Measurements from ENCODE around the gene PDE8A. TPM values are rescaled to one million over a fixed set of nuclear protein-coding genes. Genes with fewer than 3 reads are reported as not detected.

PDE8A gene
- total RNA-seq, 3 donors from 2014 or later, result 16.9 to 17.9 (median 17.8) TPM

DNA sequence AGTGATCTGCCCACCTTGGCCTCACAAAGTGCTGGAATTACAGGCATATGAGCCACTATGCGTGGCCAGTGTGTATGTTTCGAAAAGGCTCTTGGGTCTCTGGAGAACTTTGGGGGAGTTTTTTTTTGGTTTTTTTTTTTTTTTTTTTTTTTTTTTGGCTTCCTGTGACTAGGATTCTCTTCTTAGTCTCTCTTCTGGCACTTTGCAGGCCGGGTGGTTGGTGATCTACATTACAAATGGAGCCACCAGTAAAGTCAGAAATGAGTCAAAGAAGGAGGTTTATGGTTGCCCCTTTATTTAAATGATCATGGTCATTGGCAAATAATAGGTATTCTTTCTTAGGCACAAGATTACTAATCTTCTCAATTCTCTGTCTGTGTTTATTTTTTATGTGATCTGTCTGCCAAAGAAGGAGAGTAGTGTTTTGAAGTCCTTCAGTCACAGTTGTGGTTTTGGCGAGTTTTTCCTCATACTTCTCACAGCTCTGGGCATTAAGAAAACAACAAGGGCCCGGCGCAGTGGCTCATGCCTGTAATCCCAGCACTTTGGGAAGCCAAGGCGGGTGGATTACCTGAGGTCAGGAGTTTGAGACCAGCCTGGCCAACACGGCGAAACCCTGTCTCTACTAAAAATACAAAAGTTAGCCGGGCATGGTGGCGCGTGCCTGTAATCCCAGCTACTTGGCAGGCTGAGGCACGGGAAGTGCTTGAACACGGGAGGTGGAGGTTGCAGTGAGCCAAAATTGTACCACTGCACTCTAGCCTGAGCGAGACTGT is 38.3 kb downstream of the PDE8A start:
- Mint-ChIP-seq H3K9me3 (no peaks in the 10 kb centered on the region), H3K4me1 (ENCODE audit: low read depth) (peaks cover 47% of the 10 kb centered on the region), H3K27me3 (ENCODE audit: low read depth) (no peaks in the 10 kb centered on the region), H3K36me3 (ENCODE audit: insufficient read depth) (no peaks in the 10 kb centered on the region), H3K4me3 (no peak overlapping the region)
- no peak for DNase-seq
- ATAC-seq, result no peak

GRCh38 chr15:85021409-85021808 is 39.8 kb downstream of the PDE8A start:
- ATAC-seq (no peak), DNase-seq (no peak)
- H3K9me3 Mint-ChIP-seq, result no peaks in the 10 kb centered on the region
- H3K4me1 Mint-ChIP-seq (ENCODE audit: low read depth), result peaks cover 53% of the 10 kb centered on the region
- H3K4me3 Mint-ChIP-seq, result no peak overlapping the region
- no peaks in the 10 kb centered on the region for H3K27me3 Mint-ChIP-seq (ENCODE audit: low read depth)
- no peaks in the 10 kb centered on the region for H3K36me3 Mint-ChIP-seq (ENCODE audit: insufficient read depth)

- H3K4me3 Mint-ChIP-seq, result no peak overlapping the region
These were observed 41.3 kb downstream of the PDE8A start for GRCh38 chr15:85022860-85023403.

GRCh38 chr15:85024003-85024402 is 42.3 kb downstream of the PDE8A start:
- DNase-seq (no peak), ATAC-seq (no peak)
- no peaks in the 10 kb centered on the region for H3K9me3 Mint-ChIP-seq
- peaks cover 57% of the 10 kb centered on the region for H3K4me1 Mint-ChIP-seq (ENCODE audit: low read depth)
- H3K4me3 Mint-ChIP-seq, result no peak overlapping the region
- H3K27me3 Mint-ChIP-seq (ENCODE audit: low read depth), result no peaks in the 10 kb centered on the region
- H3K36me3 Mint-ChIP-seq (ENCODE audit: insufficient read depth), result no peaks in the 10 kb centered on the region

More at GRCh38 chr15:85022860-85023403, 41.3 kb downstream of the PDE8A start:
- DNase-seq (no peak), ATAC-seq (no peak)
- Mint-ChIP-seq H3K9me3 (no peaks in the 10 kb centered on the region), H3K36me3 (ENCODE audit: insufficient read depth) (no peaks in the 10 kb centered on the region), H3K27me3 (ENCODE audit: low read depth) (no peaks in the 10 kb centered on the region), H3K4me1 (ENCODE audit: low read depth) (peaks cover 57% of the 10 kb centered on the region)

GRCh38 chr15:85024509-85025336 is 43.1 kb downstream of the PDE8A start:
- H3K4me1 Mint-ChIP-seq (ENCODE audit: low read depth), result peaks cover 61% of the 10 kb centered on the region
- no peaks in the 10 kb centered on the region for H3K9me3 Mint-ChIP-seq
- DNase-seq, result no peak
- no peaks in the 10 kb centered on the region for H3K27me3 Mint-ChIP-seq (ENCODE audit: low read depth)
- H3K36me3 Mint-ChIP-seq (ENCODE audit: insufficient read depth), result no peaks in the 10 kb centered on the region
- no peak overlapping the region for H3K4me3 Mint-ChIP-seq
- peak; percentile 67 to 71 for ATAC-seq

- Mint-ChIP-seq H3K4me1 (ENCODE audit: low read depth) (peaks cover 66% of the 10 kb centered on the region), H3K4me3 (no peak overlapping the region), H3K36me3 (ENCODE audit: insufficient read depth) (no peaks in the 10 kb centered on the region), H3K9me3 (no peaks in the 10 kb centered on the region), H3K27me3 (ENCODE audit: low read depth) (no peaks in the 10 kb centered on the region)
- no peak for ATAC-seq
- no peak for DNase-seq
These were observed 44.0 kb downstream of the PDE8A start for GRCh38 chr15:85025516-85026251.

- Mint-ChIP-seq H3K4me3 (no peak overlapping the region), H3K27me3 (ENCODE audit: low read depth) (no peaks in the 10 kb centered on the region), H3K9me3 (no peaks in the 10 kb centered on the region), H3K4me1 (ENCODE audit: low read depth) (peaks cover 72% of the 10 kb centered on the region), H3K36me3 (ENCODE audit: insufficient read depth) (no peaks in the 10 kb centered on the region)
- ATAC-seq (no peak), DNase-seq (no peak)
These were observed 44.8 kb downstream of the PDE8A start for GRCh38 chr15:85026304-85027032.

DNA sequence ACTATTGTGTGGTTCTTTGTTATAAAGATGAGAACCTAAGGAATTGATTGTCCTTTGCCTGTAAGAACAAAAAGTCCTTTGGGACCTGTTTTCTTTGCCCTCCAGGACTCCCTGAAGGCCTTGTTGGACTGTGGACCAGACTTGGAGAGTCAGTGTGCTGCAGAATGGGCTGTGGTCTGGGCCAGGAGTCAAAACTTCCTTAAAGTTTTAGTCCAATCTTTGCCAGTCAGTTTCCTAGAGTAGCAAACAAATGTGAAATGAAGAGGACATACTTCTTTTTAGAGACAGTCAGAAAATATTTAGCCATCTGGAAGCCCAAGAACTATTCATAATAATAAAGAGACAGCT is 45.4 kb downstream of the PDE8A start:
- Mint-ChIP-seq H3K27me3 (ENCODE audit: low read depth) (no peaks in the 10 kb centered on the region), H3K4me1 (ENCODE audit: low read depth) (peaks cover 74% of the 10 kb centered on the region), H3K36me3 (ENCODE audit: insufficient read depth) (no peaks in the 10 kb centered on the region), H3K4me3 (no peak overlapping the region), H3K9me3 (no peaks in the 10 kb centered on the region)
- DNase-seq (no peak), ATAC-seq (no peak)

DNA sequence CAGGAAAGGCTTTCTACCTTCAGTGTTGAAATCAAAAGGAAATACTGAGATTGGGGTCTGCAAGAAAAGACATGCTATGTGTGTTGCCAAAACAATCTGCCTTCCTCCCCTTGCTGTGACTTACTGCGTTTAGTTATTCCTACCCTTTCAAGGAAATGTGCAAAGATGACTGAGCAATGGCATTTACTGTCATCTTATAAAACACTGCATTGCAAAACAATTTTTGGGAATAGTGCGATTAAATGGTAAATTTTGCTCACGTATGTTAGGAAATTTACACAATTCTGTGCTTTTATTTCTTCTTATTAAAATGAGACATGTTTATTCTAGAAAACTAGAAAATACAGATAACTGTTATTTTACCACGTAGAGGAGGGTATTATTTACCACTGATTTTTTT is 45.8 kb downstream of the PDE8A start:
- ATAC-seq (no peak), DNase-seq (no peak)
- no peaks in the 10 kb centered on the region for H3K9me3 Mint-ChIP-seq
- H3K4me1 Mint-ChIP-seq (ENCODE audit: low read depth), result peaks cover 74% of the 10 kb centered on the region
- no peak overlapping the region for H3K4me3 Mint-ChIP-seq
- H3K27me3 Mint-ChIP-seq (ENCODE audit: low read depth), result no peaks in the 10 kb centered on the region
- H3K36me3 Mint-ChIP-seq (ENCODE audit: insufficient read depth), result no peaks in the 10 kb centered on the region

DNA sequence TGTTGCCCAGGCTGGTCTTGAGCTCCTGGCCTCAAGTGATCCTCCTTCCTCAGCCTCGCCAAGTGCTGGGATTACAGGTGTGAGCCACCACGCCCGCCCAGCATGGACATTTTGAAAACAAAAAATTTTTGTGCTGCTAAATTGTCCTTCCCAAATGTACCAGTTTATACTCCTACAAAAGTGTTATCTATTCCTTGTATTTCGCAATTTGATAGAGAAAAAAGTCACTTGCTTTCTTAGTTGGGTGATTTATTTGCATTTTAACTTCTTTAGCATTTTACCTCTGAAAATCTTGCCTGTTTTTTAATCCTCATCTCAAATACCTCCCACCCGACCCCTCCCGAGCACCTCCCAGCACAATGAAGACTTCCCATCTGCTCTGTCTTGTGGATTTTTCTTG is 46.8 kb downstream of the PDE8A start:
- no peak for DNase-seq
- Mint-ChIP-seq H3K27me3 (ENCODE audit: low read depth) (no peaks in the 10 kb centered on the region), H3K36me3 (ENCODE audit: insufficient read depth) (no peaks in the 10 kb centered on the region), H3K4me3 (no peak overlapping the region), H3K9me3 (no peaks in the 10 kb centered on the region), H3K4me1 (ENCODE audit: low read depth) (peaks cover 72% of the 10 kb centered on the region)
- ATAC-seq, result no peak

- no peaks in the 10 kb centered on the region for H3K27me3 Mint-ChIP-seq (ENCODE audit: low read depth)
- no peaks in the 10 kb centered on the region for H3K9me3 Mint-ChIP-seq
- no peak for DNase-seq
- no peak overlapping the region for H3K4me3 Mint-ChIP-seq
- H3K36me3 Mint-ChIP-seq (ENCODE audit: insufficient read depth), result no peaks in the 10 kb centered on the region
- ATAC-seq, result no peak
- H3K4me1 Mint-ChIP-seq (ENCODE audit: low read depth), result peaks cover 65% of the 10 kb centered on the region
These were observed 47.6 kb downstream of the PDE8A start for GRCh38 chr15:85029221-85029620.

DNA sequence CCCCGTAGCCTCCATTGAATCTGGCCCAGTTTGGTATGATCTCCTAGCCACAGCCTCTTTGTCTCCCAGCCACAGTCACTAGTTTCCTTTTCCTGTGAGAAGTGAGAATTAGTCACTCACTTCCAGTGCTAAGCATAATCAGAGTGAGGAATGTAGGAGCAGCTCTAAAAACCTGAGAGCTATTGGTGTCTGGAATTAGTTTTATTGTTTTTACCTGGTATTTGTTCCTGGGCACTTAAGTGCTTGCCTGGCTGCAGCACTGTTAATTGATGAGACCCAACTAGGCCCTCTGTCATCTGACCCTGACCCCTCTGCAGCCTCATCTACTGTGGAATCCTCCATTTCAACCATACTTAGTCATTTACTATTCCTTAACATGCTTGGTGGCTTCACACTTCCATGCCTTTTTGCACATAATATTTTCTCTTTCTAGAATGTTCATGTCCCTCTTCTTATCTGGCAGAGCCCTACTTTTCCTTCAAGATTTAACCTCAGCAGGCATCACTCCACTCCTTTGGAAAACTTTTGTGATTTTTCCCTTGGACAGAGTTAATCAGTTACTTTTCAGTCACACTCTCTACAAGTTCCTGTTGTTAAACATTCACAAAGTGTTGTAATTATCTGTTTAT is 48.8 kb downstream of the PDE8A start:
- no peaks in the 10 kb centered on the region for H3K36me3 Mint-ChIP-seq (ENCODE audit: insufficient read depth)
- H3K4me1 Mint-ChIP-seq (ENCODE audit: low read depth), result peaks cover 55% of the 10 kb centered on the region

DNA sequence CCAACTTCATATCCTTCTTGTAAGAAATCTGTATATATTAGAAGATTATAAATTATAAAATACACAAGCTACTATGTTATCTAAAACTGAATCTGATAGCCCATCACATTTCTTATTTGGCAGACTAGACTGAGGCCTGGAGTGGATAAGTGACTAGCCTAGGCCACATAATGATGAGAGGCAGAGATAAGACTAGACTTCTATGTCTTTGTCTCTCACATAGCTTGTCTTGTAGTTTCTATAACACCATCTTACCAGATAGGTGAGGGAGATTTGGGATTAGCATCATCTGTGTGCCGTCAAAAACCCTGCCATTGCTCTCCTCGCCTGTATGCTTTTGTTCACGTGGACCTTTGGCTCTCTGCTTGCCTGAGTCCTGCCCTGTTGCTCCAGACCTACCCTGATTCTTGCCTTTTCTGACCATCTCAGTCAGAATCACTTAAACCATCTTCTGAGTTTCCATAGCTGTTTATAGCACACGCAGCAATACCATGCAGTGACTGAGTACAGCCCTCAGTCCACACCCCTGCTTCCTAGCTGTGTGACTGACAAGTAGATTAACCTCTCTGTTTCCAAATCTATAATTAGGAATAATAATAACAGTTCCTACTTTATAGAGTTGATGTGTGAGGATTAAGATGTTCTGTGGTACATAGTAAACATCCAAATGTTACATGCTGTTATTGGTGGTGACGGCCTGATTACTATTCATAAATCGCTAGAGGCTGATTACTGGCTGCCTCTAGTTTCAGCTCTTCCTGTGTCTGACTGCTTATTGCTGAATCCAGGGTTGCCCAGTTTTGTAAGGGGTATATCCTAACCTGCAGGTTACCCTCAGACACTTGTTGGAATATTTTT is 49.7 kb downstream of the PDE8A start:
- no peak for DNase-seq
- Mint-ChIP-seq H3K9me3 (no peaks in the 10 kb centered on the region), H3K4me1 (ENCODE audit: low read depth) (peaks cover 53% of the 10 kb centered on the region), H3K27me3 (ENCODE audit: low read depth) (no peaks in the 10 kb centered on the region), H3K4me3 (no peak overlapping the region), H3K36me3 (ENCODE audit: insufficient read depth) (no peaks in the 10 kb centered on the region)
- ATAC-seq, result peak; percentile 27

More for the DNA sequence above, 48.8 kb downstream of the PDE8A start:
- ATAC-seq (peak; percentile 80 to 86), DNase-seq (no peak)
- Mint-ChIP-seq H3K27me3 (ENCODE audit: low read depth) (no peaks in the 10 kb centered on the region), H3K4me3 (peak overlapping the region; percentile 0), H3K9me3 (no peaks in the 10 kb centered on the region)

Measured in activated T-cell treated with anti-CD3 and anti-CD28 coated beads, Interleukin-2, amount 50 U/mL, for 4 hours (primary cell).